B cell (primary cell): ENCODE measurements around the gene YIF1A. TPM values are rescaled to one million over a fixed set of nuclear protein-coding genes. Genes with fewer than 3 reads are reported as not detected.

ENCODE experiments used
- ATAC-seq: fragments of 200-7000 bp; cut with Tn5 transposase; one replicate; pipeline ENCODE4 v1.10.0; 2021; ENCODE audit warnings: low read depth, mild to moderate bottlenecking, moderate number of reproducible peaks, moderate library complexity
- CTCF ChIA-PET: fragments of 350-600 bp; sonication (Branson Sonifier 250); formaldehyde crosslinking; loops from one replicate; lab custom pipeline; 2021; ENCODE audit warnings: antibody characterized with exemption, inconsistent platforms; lab: Charles Lee
- POLR2A ChIA-PET: fragments of 350-600 bp; sonication (Branson Sonifier 250); formaldehyde crosslinking; loops from one replicate; lab custom pipeline; 2021; ENCODE audit warnings: antibody characterized with exemption; lab: Charles Lee
- DNase-seq: peaks from one replicate; pipeline ENCODE4 v3.0.0; 2013
- H2AFZ ChIP-seq: 2 replicates; pipeline ENCODE4 v1.6.1; 2012; ENCODE audit warnings: mild to moderate bottlenecking, low read depth, low read length; ENCODE audit not compliant: insufficient read depth, poor library complexity, severe bottlenecking
- H3K27ac ChIP-seq, 2 donors: 1 replicate in 1 of 2; 2 replicates in 1 of 2; pipeline ENCODE4 v1.5.1; 2012 to 2013; ENCODE audit warnings: low read length in 2 of 2, mild to moderate bottlenecking in 2 of 2, moderate library complexity in 1 of 2
- H3K27me3 ChIP-seq, 4 experiments: fragments of 200-600 bp in 1 of 4; sonication (generic) in 1 of 4; replicated peaks in 1 of 4; 1 replicate in 2 of 4; 2 replicates in 2 of 4; pipeline versions ENCODE4 v1.6.1 to v1.7.0; 2013 to 2016; ENCODE audit warnings: low read length in 3 of 4, mild to moderate bottlenecking in 2 of 4, mixed read lengths in 1 of 4, moderate library complexity in 1 of 4; ENCODE audit not compliant: insufficient read depth in 4 of 4, control insufficient read depth in 3 of 4; ENCODE audit errors: control extremely low read depth in 1 of 4
- H3K36me3 ChIP-seq, 2 experiments: replicated peaks in 1 of 2; 1 replicate in 1 of 2; 2 replicates in 1 of 2; pipeline versions ENCODE4 v1.6.1 to v1.7.1; 2013; ENCODE audit warnings: low read length in 1 of 2; ENCODE audit not compliant: insufficient read depth in 2 of 2, control insufficient read depth in 1 of 2; ENCODE audit errors: control extremely low read depth in 1 of 2, extremely low read depth in 1 of 2
- H3K4me1 ChIP-seq, 2 donors: fragments of 200-600 bp in 1 of 2; sonication (generic) in 1 of 2; 1 replicate in 1 of 2; 2 replicates in 1 of 2; pipeline versions ENCODE4 v1.5.1 to v1.6.1; 2013 to 2017; ENCODE audit warnings: low read length in 2 of 2; ENCODE audit not compliant: control insufficient read depth in 2 of 2, insufficient read depth in 2 of 2
- H3K4me2 ChIP-seq: replicated peaks from 2 replicates; pipeline ENCODE3; 2012; ENCODE audit warnings: mild to moderate bottlenecking, low read depth, low read length; ENCODE audit not compliant: poor library complexity, severe bottlenecking
- H3K4me3 ChIP-seq, 5 experiments: fragments of 200-600 bp in 1 of 5; sonication (generic) in 1 of 5; 1 replicate in 3 of 5; 2 replicates in 2 of 5; pipeline versions ENCODE4 v1.5.1 to v1.7.0; 2011 to 2016; ENCODE audit warnings: low read length in 4 of 5, mild to moderate bottlenecking in 4 of 5, low read depth in 2 of 5, control low read depth in 1 of 5, moderate library complexity in 1 of 5; ENCODE audit not compliant: insufficient read depth in 1 of 5; ENCODE audit errors: control extremely low read depth in 1 of 5, extremely low read depth in 1 of 5
- H3K79me2 ChIP-seq: fragments of 200-600 bp; sonication (generic); one replicate; pipeline ENCODE4 v1.6.0; 2016; ENCODE audit warnings: low read length; ENCODE audit not compliant: control insufficient read depth, insufficient read depth
- H3K9ac ChIP-seq: fragments of 200-600 bp; sonication (generic); 2 replicates; pipeline ENCODE4 v1.6.1; 2017; ENCODE audit warnings: mild to moderate bottlenecking, low read length, moderate library complexity
- H3K9me3 ChIP-seq, 3 donors: one replicate each; pipeline versions ENCODE4 v1.6.1 to v1.7.1; 2013; ENCODE audit warnings: low read length in 2 of 3; ENCODE audit not compliant: control insufficient read depth in 2 of 3, insufficient read depth in 1 of 3; ENCODE audit errors: control extremely low read depth in 1 of 3
- H4K20me1 ChIP-seq: 2 replicates; pipeline ENCODE4 v1.6.0; 2012; ENCODE audit warnings: mild to moderate bottlenecking, low read length; ENCODE audit not compliant: insufficient read depth, control insufficient read depth, poor library complexity, severe bottlenecking
- H3K27ac Mint-ChIP-seq: one replicate; pipeline ENCODE4 v1.8.0; 2021; ENCODE audit warnings: mixed read lengths
- H3K27me3 Mint-ChIP-seq: one replicate; pipeline ENCODE4 v1.8.0; 2021; ENCODE audit warnings: mixed read lengths
- H3K4me1 Mint-ChIP-seq: one replicate; pipeline ENCODE4 v1.8.0; 2021; ENCODE audit warnings: mixed read lengths
- H3K4me3 Mint-ChIP-seq: one replicate; pipeline ENCODE4 v1.8.0; 2021; ENCODE audit warnings: mixed read lengths
- H3K9me3 Mint-ChIP-seq: one replicate; pipeline ENCODE4 v1.8.0; 2022; ENCODE audit warnings: mixed read lengths; ENCODE audit not compliant: insufficient read depth
- CTCF ChIP-seq: fragments of 200-600 bp; IDR thresholded peaks from one replicate; pipeline ENCODE4 v1.8.0; 2022; ENCODE audit warnings: antibody characterized with exemption, mild to moderate bottlenecking
- EZH2 ChIP-seq: IDR thresholded peaks from 2 replicates; pipeline ENCODE4 v1.6.1; 2012; ENCODE audit warnings: borderline replicate concordance, low read depth, mild to moderate bottlenecking, moderate library complexity, low read length; ENCODE audit not compliant: insufficient read depth, poor library complexity, severe bottlenecking
- WGBS: methylation state at CpG from one replicate; pipeline ENCODE4 v1.1.5; 2013; ENCODE audit warnings: missing lambda C conversion rate; ENCODE audit not compliant: insufficient coverage; 5-methylcytosine and 5-hydroxymethylcytosine counted together
- intact Hi-C: fragments of 100-400 bp; cut with micrococcal nuclease; formaldehyde crosslinking; loops from one replicate; pipeline ENCODE4 v1.10.0; 2022
- polyA plus RNA-seq: library from polyadenylated mRNA; depleted of rRNA; stranded (reverse); fragments of >200 nt; gene quantifications from 2 replicates; pipeline ENCODE4 v1.2.3, GENCODE V29; 2012
- total RNA-seq, 2 donors: library from RNA; stranded (reverse); fragments of 120-200 nt in 1 of 2; gene quantifications; 1 replicate in 1 of 2; 2 replicates in 1 of 2; pipeline versions ENCODE4 v1.2.3 to v1.2.4, GENCODE V29; 2013 to 2022

The YIF1A gene
- total and polyA plus RNA-seq, 2 donors (not counting 1 experiment from before 2014, with no cell fraction given) = 43.9 to 95.0 TPM

- H3K4me1 ChIP-seq = peaks cover 27 to 37% of the 10 kb centered on the region in 2 donors
- H3K27ac ChIP-seq = peak overlapping the region; percentile 30 to 44
- no peak overlapping the region for H3K9ac ChIP-seq
- Mint-ChIP-seq H3K9me3 (no peaks in the 10 kb centered on the region), H3K27me3 (peaks cover 3% of the 10 kb centered on the region), H3K27ac (peak overlapping the region; percentile 95), H3K4me1 (peaks cover 39% of the 10 kb centered on the region), H3K4me3 (peak overlapping the region; percentile 60)
- H3K4me2 ChIP-seq = peak overlapping the region; percentile 58
- no peak overlapping the region for H2AFZ ChIP-seq
- H3K36me3 ChIP-seq = peaks cover 0 to 13% of the 10 kb centered on the region in 2 experiments
- ChIA-PET CTCF (interaction anchor here (0.7 to 4.1 kb wide), 13 partner anchors 9 to 229 kb away, joined by 3 to 33 read pairs (median 4); partner anchors contain the start of genes RAB1B, SF3B2, SLC29A2 and TMEM151A), POLR2A (interaction anchor here (0.8 to 1.5 kb wide), 4 partner anchors 14 to 1160 kb away, joined by 3 to 11 read pairs (median 4); partner anchors contain the start of genes FAU, MRPL49 and RAB1B)
- WGBS = 51% methylated on average over 6 of the region's 20 CpGs
- no peak for TF ChIP-seq EZH2
- no peak overlapping the region for H3K4me3 ChIP-seq
- ATAC-seq = no peak
- no peaks in the 10 kb centered on the region for H3K9me3 ChIP-seq
- peaks cover 37% of the 10 kb centered on the region for H4K20me1 ChIP-seq
- H3K27me3 ChIP-seq = peaks cover 0 to 16% (median 3%) of the 10 kb centered on the region in 4 experiments
- intact Hi-C loops = loop anchor here (1.0 kb wide), 2 partner anchors 14 to 60 kb away; partner anchors contain the start of gene RAB1B
- peaks cover 22% of the 10 kb centered on the region for H3K79me2 ChIP-seq
- DNase-seq = no peak
These were observed 7.0 kb downstream of the YIF1A start for GRCh38 chr11:66281776-66282467.

GRCh38 chr11:66281001-66281400 lies 7.9 kb downstream of the YIF1A start:
- Mint-ChIP-seq H3K27ac (peak overlapping the region; percentile 63), H3K4me3 (no peak overlapping the region), H3K4me1 (peaks cover 37% of the 10 kb centered on the region), H3K27me3 (peaks cover 3% of the 10 kb centered on the region), H3K9me3 (no peaks in the 10 kb centered on the region)
- Histone ChIP-seq H4K20me1 (peaks cover 34% of the 10 kb centered on the region), H3K4me1 (peaks cover 27 to 37% of the 10 kb centered on the region in 2 donors), H3K9ac (no peak overlapping the region), H3K27me3 (peaks cover 0 to 16% (median 3%) of the 10 kb centered on the region in 4 experiments), H3K79me2 (peaks cover 17% of the 10 kb centered on the region), H3K36me3 (peaks cover 0 to 19% of the 10 kb centered on the region in 2 experiments), H3K4me3 (no peak overlapping the region), H3K27ac (no peak overlapping the region), H2AFZ (no peak overlapping the region), H3K9me3 (no peaks in the 10 kb centered on the region), H3K4me2 (no peak overlapping the region)
- intact Hi-C loops = no loop called here
- ChIA-PET POLR2A (interaction anchor here (0.6 to 1.1 kb wide), 3 partner anchors 12 to 71 kb away, joined by 3 to 4 read pairs (median 4); no protein-coding TSS in a partner anchor), CTCF (interaction anchor here (1.0 to 4.1 kb wide), 4 partner anchors 8 to 59 kb away, joined by 3 to 33 read pairs (median 4); partner anchors contain the start of gene YIF1A)
- no peak for DNase-seq
- WGBS = 95% methylated on average over 3 of the region's 6 CpGs
- TF ChIP-seq CTCF (no peak), EZH2 (no peak)
- no peak for ATAC-seq
